SK-N-SH treated with all-trans-retinoic acid at 6 μM for 48 hours (cell line): ENCODE measurements around the gene AURKB.

Experiments
- ARNTL ChIP-seq: fragments of 450-650 bp; formaldehyde crosslinking; IDR thresholded peaks from 2 replicates; pipeline ENCODE4 v1.5.0; 2020; ENCODE audit warnings: low read depth, mild to moderate bottlenecking, moderate library complexity, borderline replicate concordance
- BACH2 ChIP-seq: fragments of 250-450 bp; sonication (Bioruptor Pico); IDR thresholded peaks from 2 replicates; pipeline ENCODE4 v1.9.0; 2021; ENCODE audit warnings: mild to moderate bottlenecking, borderline replicate concordance
- PATZ1 ChIP-seq: fragments of 250-450 bp; sonication (Bioruptor Pico); IDR thresholded peaks from 2 replicates; pipeline ENCODE4 v1.8.0; 2020; ENCODE audit warnings: mild to moderate bottlenecking, moderate library complexity, borderline replicate concordance
- POU6F1 ChIP-seq: fragments of 250-450 bp; sonication (Bioruptor Pico); IDR thresholded peaks from 2 replicates; pipeline ENCODE4 v1.8.0; 2021; ENCODE audit warnings: low read depth, mild to moderate bottlenecking, moderate library complexity, borderline replicate concordance
- ZNF565 ChIP-seq: fragments of 450-650 bp; formaldehyde crosslinking; conservative IDR thresholded peaks from 2 replicates; pipeline ENCODE4 v1.5.0; 2020; ENCODE audit warnings: low read depth, mild to moderate bottlenecking, moderate library complexity
- TF ChIP-seq, protein P1 (sequence below): fragments of 250-450 bp; sonication (Bioruptor Pico); IDR thresholded peaks from 2 replicates; pipeline ENCODE4 v1.5.1; 2020; ENCODE audit warnings: low read depth, mild to moderate bottlenecking, moderate library complexity

- no peak for TF ChIP-seq ZNF565 (CRISPR knock-in tag)
- TF ChIP-seq POU6F1 (CRISPR knock-in tag): no peak
- no peak for TF ChIP-seq BACH2 (CRISPR knock-in tag)
- TF ChIP-seq PATZ1 (CRISPR knock-in tag): no peak
- no peak for TF ChIP-seq ARNTL (CRISPR knock-in tag)
- TF ChIP-seq, protein P1, sequence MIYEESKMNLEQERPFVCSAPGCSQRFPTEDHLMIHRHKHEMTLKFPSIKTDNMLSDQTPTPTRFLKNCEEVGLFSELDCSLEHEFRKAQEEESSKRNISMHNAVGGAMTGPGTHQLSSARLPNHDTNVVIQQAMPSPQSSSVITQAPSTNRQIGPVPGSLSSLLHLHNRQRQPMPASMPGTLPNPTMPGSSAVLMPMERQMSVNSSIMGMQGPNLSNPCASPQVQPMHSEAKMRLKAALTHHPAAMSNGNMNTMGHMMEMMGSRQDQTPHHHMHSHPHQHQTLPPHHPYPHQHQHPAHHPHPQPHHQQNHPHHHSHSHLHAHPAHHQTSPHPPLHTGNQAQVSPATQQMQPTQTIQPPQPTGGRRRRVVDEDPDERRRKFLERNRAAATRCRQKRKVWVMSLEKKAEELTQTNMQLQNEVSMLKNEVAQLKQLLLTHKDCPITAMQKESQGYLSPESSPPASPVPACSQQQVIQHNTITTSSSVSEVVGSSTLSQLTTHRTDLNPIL (CRISPR knock-in tag): no peak
Measured at GRCh38 chr17:8209907-8210760, at the start of gene AURKB.
